ENCODE measurements around the gene KCNAB2.
"Not testable (repeated sequence)": the region's sequence is repeated elsewhere in the genome, so short reads cannot be mapped to it uniquely, and the experiment has no call there.

The KCNAB2 gene

GRCh38 chr1:6057170-6057845 lies 11.6 kb downstream of the KCNAB2 start:
- no peak for DNase-seq (ENCODE audit: low spot score)

GRCh38 chr1:6059866-6060265 lies 14.2 kb downstream of the KCNAB2 start:
- no peak for DNase-seq (ENCODE audit: low spot score)

- no peak for DNase-seq (ENCODE audit: low spot score)
These were observed 17.0 kb downstream of the KCNAB2 start for GRCh38 chr1:6062670-6063069.

- not testable (repeated sequence) for DNase-seq (ENCODE audit: low spot score)
These were observed 17.9 kb downstream of the KCNAB2 start for GRCh38 chr1:6063532-6064053.

GRCh38 chr1:6065093-6065858 lies 19.6 kb downstream of the KCNAB2 start:
- DNase-seq (ENCODE audit: low spot score) = no peak

- DNase-seq (ENCODE audit: low spot score) = no peak
These were observed 21.0 kb downstream of the KCNAB2 start for GRCh38 chr1:6066680-6067079.

GRCh38 chr1:6068073-6068472 lies 22.4 kb downstream of the KCNAB2 start:
- DNase-seq (ENCODE audit: low spot score) = no peak

- no peak for DNase-seq (ENCODE audit: low spot score)
These were observed 23.2 kb downstream of the KCNAB2 start for GRCh38 chr1:6068932-6069331.

- no peak for DNase-seq (ENCODE audit: low spot score)
These were observed 23.9 kb downstream of the KCNAB2 start for GRCh38 chr1:6069573-6069972.

- DNase-seq (ENCODE audit: low spot score) = no peak
These were observed 24.8 kb downstream of the KCNAB2 start for GRCh38 chr1:6070450-6070974.

- no peak for DNase-seq (ENCODE audit: low spot score)
These were observed 25.5 kb downstream of the KCNAB2 start for GRCh38 chr1:6071219-6071618.

GRCh38 chr1:6072774-6073479 lies 27.2 kb downstream of the KCNAB2 start:
- DNase-seq (ENCODE audit: low spot score) = no peak

GRCh38 chr1:6073480-6074053 lies 27.9 kb downstream of the KCNAB2 start:
- no peak for DNase-seq (ENCODE audit: low spot score)

- DNase-seq (ENCODE audit: low spot score) = no peak
These were observed 28.7 kb downstream of the KCNAB2 start for GRCh38 chr1:6074192-6074901.

- no peak for DNase-seq (ENCODE audit: low spot score)
These were observed 30.1 kb downstream of the KCNAB2 start for GRCh38 chr1:6075748-6076147.

- not testable (repeated sequence) for DNase-seq (ENCODE audit: low spot score)
These were observed 31.4 kb downstream of the KCNAB2 start for GRCh38 chr1:6077061-6077460.

- DNase-seq (ENCODE audit: low spot score) = no peak
These were observed 31.8 kb downstream of the KCNAB2 start for GRCh38 chr1:6077506-6077905.

GRCh38 chr1:6077919-6078318 lies 32.2 kb downstream of the KCNAB2 start:
- DNase-seq (ENCODE audit: low spot score) = no peak

GRCh38 chr1:6080469-6080868 lies 34.8 kb downstream of the KCNAB2 start:
- no peak for DNase-seq (ENCODE audit: low spot score)

- no peak for DNase-seq (ENCODE audit: low spot score)
These were observed 36.2 kb downstream of the KCNAB2 start for GRCh38 chr1:6081901-6082300.

GRCh38 chr1:6082430-6082971 lies 36.8 kb downstream of the KCNAB2 start:
- DNase-seq (ENCODE audit: low spot score) = peak; percentile 62
